ENCODE data around the gene MTNR1B. TPM values are rescaled to one million over a fixed set of nuclear protein-coding genes. Genes with fewer than 3 reads are reported as not detected.

The MTNR1B gene
- total and polyA plus RNA-seq, 5 donors from 2014 or later = not detected

- Mint-ChIP-seq H3K36me3 (no peaks in the 10 kb centered on the region), H3K27ac (no peak overlapping the region), H3K27me3 (no peaks in the 10 kb centered on the region), H3K9me3 (peaks cover 0 to 4% (median 0%) of the 10 kb centered on the region in 7 donors), H3K4me1 (no peaks in the 10 kb centered on the region), H3K4me3 (no peak overlapping the region)
- Histone ChIP-seq H3K4me1 (ENCODE audit: control insufficient read depth, insufficient read depth, low read length, poor library complexity, severe bottlenecking) (no peaks in the 10 kb centered on the region), H3K4me3 (ENCODE audit: low read depth, low read length) (no peak overlapping the region), H3K27me3 (ENCODE audit: control insufficient read depth, insufficient read depth, low read length) (no peaks in the 10 kb centered on the region), H3K36me3 (ENCODE audit: control insufficient read depth, insufficient read depth, low read length) (no peaks in the 10 kb centered on the region), H3K9me3 (ENCODE audit: control insufficient read depth in 2 of 2, low read length in 2 of 2) (no peaks in the 10 kb centered on the region), H3K27ac (ENCODE audit: insufficient read depth, low read length, poor library complexity, severe bottlenecking) (no peak overlapping the region)
- DNase-seq (no peak), ATAC-seq (ENCODE audit: low read depth in 2 of 2) (no peak)
Observed at GRCh38 chr11:93024369-93024768, 54.9 kb downstream of the MTNR1B start.

- Mint-ChIP-seq H3K36me3 (no peaks in the 10 kb centered on the region), H3K9me3 (peaks cover 0 to 6% (median 0%) of the 10 kb centered on the region in 7 donors), H3K27me3 (no peaks in the 10 kb centered on the region), H3K4me3 (no peak overlapping the region), H3K4me1 (no peaks in the 10 kb centered on the region), H3K27ac (no peak overlapping the region)
- Histone ChIP-seq H3K27me3 (ENCODE audit: control insufficient read depth, insufficient read depth, low read length) (no peaks in the 10 kb centered on the region), H3K9me3 (ENCODE audit: control insufficient read depth in 2 of 2, low read length in 2 of 2) (no peaks in the 10 kb centered on the region), H3K4me3 (ENCODE audit: low read depth, low read length) (no peak overlapping the region), H3K36me3 (ENCODE audit: control insufficient read depth, insufficient read depth, low read length) (no peaks in the 10 kb centered on the region), H3K27ac (ENCODE audit: insufficient read depth, low read length, poor library complexity, severe bottlenecking) (no peak overlapping the region), H3K4me1 (ENCODE audit: control insufficient read depth, insufficient read depth, low read length, poor library complexity, severe bottlenecking) (no peaks in the 10 kb centered on the region)
- DNase-seq (no peak), ATAC-seq (ENCODE audit: low read depth in 2 of 2) (no peak)
Observed at GRCh38 chr11:93025558-93026255, 56.3 kb downstream of the MTNR1B start.

GRCh38 chr11:93028960-93029522 is 59.6 kb downstream of the MTNR1B start:
- Mint-ChIP-seq H3K27me3 (no peaks in the 10 kb centered on the region), H3K36me3 (no peaks in the 10 kb centered on the region), H3K4me3 (no peak overlapping the region), H3K27ac (no peak overlapping the region), H3K9me3 (peaks cover 0 to 3% (median 0%) of the 10 kb centered on the region in 7 donors), H3K4me1 (no peaks in the 10 kb centered on the region)
- no peaks in the 10 kb centered on the region for H3K36me3 ChIP-seq (ENCODE audit: control insufficient read depth, insufficient read depth, low read length)
- H3K4me3 ChIP-seq (ENCODE audit: low read depth, low read length) = no peak overlapping the region
- H3K9me3 ChIP-seq (ENCODE audit: control insufficient read depth in 2 of 2, low read length in 2 of 2) = no peaks in the 10 kb centered on the region
- ATAC-seq (ENCODE audit: low read depth in 2 of 2) = no peak
- no peak overlapping the region for H3K27ac ChIP-seq (ENCODE audit: insufficient read depth, low read length, poor library complexity, severe bottlenecking)
- H3K27me3 ChIP-seq (ENCODE audit: control insufficient read depth, insufficient read depth, low read length) = no peaks in the 10 kb centered on the region
- H3K4me1 ChIP-seq (ENCODE audit: control insufficient read depth, insufficient read depth, low read length, poor library complexity, severe bottlenecking) = no peaks in the 10 kb centered on the region
- DNase-seq = no peak

- no peaks in the 10 kb centered on the region for H3K36me3 Mint-ChIP-seq
- Histone ChIP-seq H3K4me3 (ENCODE audit: low read depth, low read length) (no peak overlapping the region), H3K27ac (ENCODE audit: insufficient read depth, low read length, poor library complexity, severe bottlenecking) (no peak overlapping the region), H3K9me3 (ENCODE audit: control insufficient read depth in 2 of 2, low read length in 2 of 2) (no peaks in the 10 kb centered on the region), H3K4me1 (ENCODE audit: control insufficient read depth, insufficient read depth, low read length, poor library complexity, severe bottlenecking) (no peaks in the 10 kb centered on the region), H3K27me3 (ENCODE audit: control insufficient read depth, insufficient read depth, low read length) (no peaks in the 10 kb centered on the region), H3K36me3 (ENCODE audit: control insufficient read depth, insufficient read depth, low read length) (no peaks in the 10 kb centered on the region)
- H3K4me3 Mint-ChIP-seq = no peak overlapping the region
- H3K9me3 Mint-ChIP-seq = peaks cover 0 to 3% (median 0%) of the 10 kb centered on the region in 7 donors
- ATAC-seq (ENCODE audit: low read depth in 2 of 2) = no peak
- no peak overlapping the region for H3K27ac Mint-ChIP-seq
- no peaks in the 10 kb centered on the region for H3K4me1 Mint-ChIP-seq
- no peaks in the 10 kb centered on the region for H3K27me3 Mint-ChIP-seq
- DNase-seq = no peak
Observed at GRCh38 chr11:93031386-93031785, 61.9 kb downstream of the MTNR1B start.

Other genes starting within 250 kb of the MTNR1B start
- 10.5 TPM for gene SLC36A4, start 228.3 kb downstream of the MTNR1B start, total RNA-seq
- gene SLC36A4, start 228.3 kb downstream of the MTNR1B start, polyA plus RNA-seq = 10 to 100 TPM; 10.3 to 17.4 (median 11.7) TPM

All from CD4-positive, CD25-positive, alpha-beta regulatory T cell (primary cell).